Measurements from ENCODE around the gene SLC7A5. TPM values are rescaled to one million over a fixed set of nuclear protein-coding genes. Genes with fewer than 3 reads are reported as not detected.
A peak's percentile ranks its signal among the peaks of the same experiment; 100 is the strongest.

SLC7A5 gene
- total and polyA plus RNA-seq, 2 of the 13 experiments (the other 11 are each of a cell fraction or from before 2014, with no cell fraction given) = 79.6 to 155 TPM

DNA sequence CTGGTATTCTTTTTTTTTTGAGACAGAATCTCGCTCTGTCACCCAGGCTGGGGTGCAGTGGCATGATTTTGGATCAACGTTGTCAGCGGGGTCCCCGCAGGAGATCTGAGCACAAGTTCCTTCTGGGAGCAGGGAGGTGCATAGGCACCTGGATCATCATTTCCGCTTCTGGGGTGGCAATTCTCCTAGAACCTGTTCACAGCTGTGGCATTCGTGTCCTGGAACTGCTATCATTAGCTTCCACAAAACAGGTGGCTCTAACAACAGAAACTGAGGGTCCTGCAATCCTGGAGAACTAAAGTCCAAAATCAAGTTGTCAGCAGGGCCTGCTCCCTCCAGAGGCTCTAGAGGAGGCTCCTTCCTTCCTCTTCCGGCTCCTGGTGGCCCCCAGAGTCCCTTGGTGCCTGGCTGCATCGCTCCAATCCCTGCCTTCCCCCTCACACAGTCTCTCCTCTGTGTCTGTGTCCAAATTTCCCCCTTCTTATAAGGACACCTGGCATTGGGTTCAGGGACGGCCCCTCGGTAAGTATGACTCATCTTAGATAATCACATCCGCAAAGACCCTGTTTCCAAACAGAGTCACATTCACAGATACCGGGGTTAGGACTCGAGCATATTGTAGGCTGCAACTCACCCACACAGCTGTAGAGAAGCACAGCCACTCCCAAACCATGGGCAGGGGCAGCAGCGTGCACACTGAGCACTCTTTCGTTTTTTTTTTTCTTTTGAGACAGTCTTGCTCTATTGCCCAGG is 60.0 kb downstream of the SLC7A5 start (continued):
- TF ChIP-seq, protein P1, sequence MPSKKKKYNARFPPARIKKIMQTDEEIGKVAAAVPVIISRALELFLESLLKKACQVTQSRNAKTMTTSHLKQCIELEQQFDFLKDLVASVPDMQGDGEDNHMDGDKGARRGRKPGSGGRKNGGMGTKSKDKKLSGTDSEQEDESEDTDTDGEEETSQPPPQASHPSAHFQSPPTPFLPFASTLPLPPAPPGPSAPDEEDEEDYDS (CRISPR knock-in tag; IDR thresholded peaks at IDR 0.05) = peak; percentile 63
- TF ChIP-seq, protein P2, sequence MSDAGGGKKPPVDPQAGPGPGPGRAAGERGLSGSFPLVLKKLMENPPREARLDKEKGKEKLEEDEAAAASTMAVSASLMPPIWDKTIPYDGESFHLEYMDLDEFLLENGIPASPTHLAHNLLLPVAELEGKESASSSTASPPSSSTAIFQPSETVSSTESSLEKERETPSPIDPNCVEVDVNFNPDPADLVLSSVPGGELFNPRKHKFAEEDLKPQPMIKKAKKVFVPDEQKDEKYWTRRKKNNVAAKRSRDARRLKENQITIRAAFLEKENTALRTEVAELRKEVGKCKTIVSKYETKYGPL (CRISPR knock-in tag; IDR thresholded peaks at IDR 0.05) = no peak
- TF ChIP-seq NR2F2 (IDR thresholded peaks at IDR 0.05; ENCODE audit: borderline replicate concordance, low read depth) (no peak), ZNF292 (CRISPR knock-in tag; IDR thresholded peaks at IDR 0.05; ENCODE audit: borderline replicate concordance, low read depth) (0 out of 2 replicates have a peak, but pooled peaks have one; percentile 52), POLR2A (IDR thresholded peaks at IDR 0.05; ENCODE audit: insufficient read depth in 1 of 2, low read depth in 2 of 2, low read length in 2 of 2) (peak in 1 of 2 experiments; percentile 31; a peak in 1 of 4 replicates), LCORL (IDR thresholded peaks at IDR 0.05) (no peak), LCORL (CRISPR knock-in tag; IDR thresholded peaks at IDR 0.05) (peak; percentile 87), POLR2AphosphoS5 (IDR thresholded peaks at IDR 0.05; ENCODE audit: low read depth, low read length) (no peak), ZNF670 (CRISPR knock-in tag; IDR thresholded peaks at IDR 0.05; ENCODE audit: borderline replicate concordance) (no peak), ZNF83 (CRISPR knock-in tag; IDR thresholded peaks at IDR 0.05; ENCODE audit: borderline replicate concordance) (no peak), FOSL2 (CRISPR knock-in tag; IDR thresholded peaks at IDR 0.05) (peak; percentile 97), HDAC1 (CRISPR knock-in tag; IDR thresholded peaks at IDR 0.05) (peak; percentile 67; the same call in 1 of the 2 replicates), ZNF550 (CRISPR knock-in tag; IDR thresholded peaks at IDR 0.05; ENCODE audit: borderline replicate concordance) (no peak), KLF13 (CRISPR knock-in tag; IDR thresholded peaks at IDR 0.05) (no peak), HNF4A (CRISPR knock-in tag; IDR thresholded peaks at IDR 0.05) (no peak), FOXA3 (CRISPR knock-in tag; IDR thresholded peaks at IDR 0.05) (peak; percentile 54), IRF2 (CRISPR knock-in tag; IDR thresholded peaks at IDR 0.05) (peak; percentile 14; the same call in 1 of the 2 replicates), MYNN (CRISPR knock-in tag; IDR thresholded peaks at IDR 0.05; ENCODE audit: low read depth) (no peak), EP300 (IDR thresholded peaks at IDR 0.05; ENCODE audit: low read depth in 2 of 2, low read length in 2 of 2) (peak in 1 of 2 experiments; percentile 53; a peak in 1 of 4 replicates), EP300 (CRISPR knock-in tag; IDR thresholded peaks at IDR 0.05; ENCODE audit: borderline replicate concordance) (no peak)
- TF ChIP-seq, protein P3, sequence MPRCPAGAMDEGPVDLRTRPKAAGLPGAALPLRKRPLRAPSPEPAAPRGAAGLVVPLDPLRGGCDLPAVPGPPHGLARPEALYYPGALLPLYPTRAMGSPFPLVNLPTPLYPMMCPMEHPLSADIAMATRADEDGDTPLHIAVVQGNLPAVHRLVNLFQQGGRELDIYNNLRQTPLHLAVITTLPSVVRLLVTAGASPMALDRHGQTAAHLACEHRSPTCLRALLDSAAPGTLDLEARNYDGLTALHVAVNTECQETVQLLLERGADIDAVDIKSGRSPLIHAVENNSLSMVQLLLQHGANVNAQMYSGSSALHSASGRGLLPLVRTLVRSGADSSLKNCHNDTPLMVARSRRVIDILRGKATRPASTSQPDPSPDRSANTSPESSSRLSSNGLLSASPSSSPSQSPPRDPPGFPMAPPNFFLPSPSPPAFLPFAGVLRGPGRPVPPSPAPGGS (CRISPR knock-in tag; IDR thresholded peaks at IDR 0.05) = 0 out of 2 replicates have a peak, but pooled peaks have one; percentile 47
- TF ChIP-seq, protein P4, sequence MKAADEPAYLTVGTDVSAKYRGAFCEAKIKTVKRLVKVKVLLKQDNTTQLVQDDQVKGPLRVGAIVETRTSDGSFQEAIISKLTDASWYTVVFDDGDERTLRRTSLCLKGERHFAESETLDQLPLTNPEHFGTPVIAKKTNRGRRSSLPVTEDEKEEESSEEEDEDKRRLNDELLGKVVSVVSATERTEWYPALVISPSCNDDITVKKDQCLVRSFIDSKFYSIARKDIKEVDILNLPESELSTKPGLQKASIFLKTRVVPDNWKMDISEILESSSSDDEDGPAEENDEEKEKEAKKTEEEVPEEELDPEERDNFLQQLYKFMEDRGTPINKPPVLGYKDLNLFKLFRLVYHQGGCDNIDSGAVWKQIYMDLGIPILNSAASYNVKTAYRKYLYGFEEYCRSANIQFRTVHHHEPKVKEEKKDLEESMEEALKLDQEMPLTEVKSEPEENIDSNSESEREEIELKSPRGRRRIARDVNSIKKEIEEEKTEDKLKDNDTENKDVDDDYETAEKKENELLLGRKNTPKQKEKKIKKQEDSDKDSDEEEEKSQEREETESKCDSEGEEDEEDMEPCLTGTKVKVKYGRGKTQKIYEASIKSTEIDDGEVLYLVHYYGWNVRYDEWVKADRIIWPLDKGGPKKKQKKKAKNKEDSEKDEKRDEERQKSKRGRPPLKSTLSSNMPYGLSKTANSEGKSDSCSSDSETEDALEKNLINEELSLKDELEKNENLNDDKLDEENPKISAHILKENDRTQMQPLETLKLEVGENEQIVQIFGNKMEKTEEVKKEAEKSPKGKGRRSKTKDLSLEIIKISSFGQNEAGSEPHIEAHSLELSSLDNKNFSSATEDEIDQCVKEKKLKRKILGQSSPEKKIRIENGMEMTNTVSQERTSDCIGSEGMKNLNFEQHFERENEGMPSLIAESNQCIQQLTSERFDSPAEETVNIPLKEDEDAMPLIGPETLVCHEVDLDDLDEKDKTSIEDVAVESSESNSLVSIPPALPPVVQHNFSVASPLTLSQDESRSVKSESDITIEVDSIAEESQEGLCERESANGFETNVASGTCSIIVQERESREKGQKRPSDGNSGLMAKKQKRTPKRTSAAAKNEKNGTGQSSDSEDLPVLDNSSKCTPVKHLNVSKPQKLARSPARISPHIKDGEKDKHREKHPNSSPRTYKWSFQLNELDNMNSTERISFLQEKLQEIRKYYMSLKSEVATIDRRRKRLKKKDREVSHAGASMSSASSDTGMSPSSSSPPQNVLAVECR (CRISPR knock-in tag; IDR thresholded peaks at IDR 0.05; ENCODE audit: borderline replicate concordance) = peak; percentile 23; the same call in 1 of the 2 replicates
- TF ChIP-seq, protein P5, sequence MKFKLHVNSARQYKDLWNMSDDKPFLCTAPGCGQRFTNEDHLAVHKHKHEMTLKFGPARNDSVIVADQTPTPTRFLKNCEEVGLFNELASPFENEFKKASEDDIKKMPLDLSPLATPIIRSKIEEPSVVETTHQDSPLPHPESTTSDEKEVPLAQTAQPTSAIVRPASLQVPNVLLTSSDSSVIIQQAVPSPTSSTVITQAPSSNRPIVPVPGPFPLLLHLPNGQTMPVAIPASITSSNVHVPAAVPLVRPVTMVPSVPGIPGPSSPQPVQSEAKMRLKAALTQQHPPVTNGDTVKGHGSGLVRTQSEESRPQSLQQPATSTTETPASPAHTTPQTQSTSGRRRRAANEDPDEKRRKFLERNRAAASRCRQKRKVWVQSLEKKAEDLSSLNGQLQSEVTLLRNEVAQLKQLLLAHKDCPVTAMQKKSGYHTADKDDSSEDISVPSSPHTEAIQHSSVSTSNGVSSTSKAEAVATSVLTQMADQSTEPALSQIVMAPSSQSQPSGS (CRISPR knock-in tag; IDR thresholded peaks at IDR 0.05) = no peak
